AG09319 (cell line): ENCODE results near the gene C5orf63.
"Not testable (repeated sequence)": the region's sequence is repeated elsewhere in the genome, so short reads cannot be mapped to it uniquely, and the experiment has no call there.

ENCODE experiments used
- DNase-seq: peaks from one replicate; pipeline ENCODE4 v3.0.0-alpha.2; 2010; ENCODE audit warnings: low read depth; ENCODE audit errors: extremely low read depth
- TF ChIP-seq, protein P1 (sequence below): IDR thresholded peaks from 2 replicates; pipeline ENCODE4 v1.5.1; 2011; ENCODE audit warnings: low read depth, mild to moderate bottlenecking, inconsistent platforms, low read length, moderate library complexity

The C5orf63 gene

DNA sequence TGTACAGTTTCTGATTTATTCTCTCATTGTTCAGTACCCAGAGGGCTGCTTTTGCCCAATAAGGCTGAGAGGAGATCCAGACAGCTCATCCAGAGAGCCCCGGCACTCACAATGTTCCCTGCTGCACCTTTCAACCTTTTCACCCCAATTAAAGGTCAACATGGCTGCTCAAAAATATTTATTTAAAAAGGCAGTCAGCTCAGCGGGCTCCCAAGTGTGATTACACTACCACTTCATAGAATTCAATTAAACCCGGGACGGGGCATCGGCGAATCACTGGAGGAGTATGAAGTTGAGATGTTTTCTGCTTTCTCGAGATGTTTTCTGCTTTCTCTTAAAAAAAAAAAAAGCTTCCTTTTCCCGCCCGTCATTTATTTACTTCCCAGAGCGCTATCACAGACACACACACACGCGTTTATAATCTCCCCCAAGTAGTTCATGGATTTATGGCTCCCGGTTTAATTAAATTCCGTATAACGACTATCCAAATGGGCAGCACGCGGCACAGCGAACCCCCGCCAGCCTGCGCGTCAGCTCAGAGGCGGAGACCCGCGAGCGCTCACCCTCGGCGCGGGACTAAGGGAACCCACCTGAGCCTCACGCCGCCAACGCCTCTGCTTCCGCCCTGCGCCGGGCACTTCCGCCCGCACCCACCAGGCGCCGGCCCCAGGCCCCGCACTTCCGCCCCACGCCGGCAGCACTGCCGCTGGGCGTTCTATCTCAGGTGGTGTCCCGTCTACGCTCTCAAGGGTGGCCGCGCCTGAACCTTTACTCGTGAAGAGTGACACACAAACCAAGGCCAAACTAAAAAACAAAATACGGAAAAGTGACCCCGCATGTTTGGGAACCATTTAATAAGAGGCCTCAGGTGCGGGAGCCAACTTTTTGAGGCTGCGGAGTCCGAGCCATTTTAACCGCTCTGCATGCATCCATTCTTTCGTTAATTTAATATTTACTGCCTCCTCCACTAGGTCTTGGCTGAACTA, at the start of gene C5orf63:
Gene C5orf63, minus strand, starts transcription at position 642 of the 986 bp plus-strand sequence. CDS start 14,507 bp downstream, outside the sequence.
- no peak for DNase-seq
- TF ChIP-seq, protein P1, sequence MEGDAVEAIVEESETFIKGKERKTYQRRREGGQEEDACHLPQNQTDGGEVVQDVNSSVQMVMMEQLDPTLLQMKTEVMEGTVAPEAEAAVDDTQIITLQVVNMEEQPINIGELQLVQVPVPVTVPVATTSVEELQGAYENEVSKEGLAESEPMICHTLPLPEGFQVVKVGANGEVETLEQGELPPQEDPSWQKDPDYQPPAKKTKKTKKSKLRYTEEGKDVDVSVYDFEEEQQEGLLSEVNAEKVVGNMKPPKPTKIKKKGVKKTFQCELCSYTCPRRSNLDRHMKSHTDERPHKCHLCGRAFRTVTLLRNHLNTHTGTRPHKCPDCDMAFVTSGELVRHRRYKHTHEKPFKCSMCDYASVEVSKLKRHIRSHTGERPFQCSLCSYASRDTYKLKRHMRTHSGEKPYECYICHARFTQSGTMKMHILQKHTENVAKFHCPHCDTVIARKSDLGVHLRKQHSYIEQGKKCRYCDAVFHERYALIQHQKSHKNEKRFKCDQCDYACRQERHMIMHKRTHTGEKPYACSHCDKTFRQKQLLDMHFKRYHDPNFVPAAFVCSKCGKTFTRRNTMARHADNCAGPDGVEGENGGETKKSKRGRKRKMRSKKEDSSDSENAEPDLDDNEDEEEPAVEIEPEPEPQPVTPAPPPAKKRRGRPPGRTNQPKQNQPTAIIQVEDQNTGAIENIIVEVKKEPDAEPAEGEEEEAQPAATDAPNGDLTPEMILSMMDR: no peak

DNA sequence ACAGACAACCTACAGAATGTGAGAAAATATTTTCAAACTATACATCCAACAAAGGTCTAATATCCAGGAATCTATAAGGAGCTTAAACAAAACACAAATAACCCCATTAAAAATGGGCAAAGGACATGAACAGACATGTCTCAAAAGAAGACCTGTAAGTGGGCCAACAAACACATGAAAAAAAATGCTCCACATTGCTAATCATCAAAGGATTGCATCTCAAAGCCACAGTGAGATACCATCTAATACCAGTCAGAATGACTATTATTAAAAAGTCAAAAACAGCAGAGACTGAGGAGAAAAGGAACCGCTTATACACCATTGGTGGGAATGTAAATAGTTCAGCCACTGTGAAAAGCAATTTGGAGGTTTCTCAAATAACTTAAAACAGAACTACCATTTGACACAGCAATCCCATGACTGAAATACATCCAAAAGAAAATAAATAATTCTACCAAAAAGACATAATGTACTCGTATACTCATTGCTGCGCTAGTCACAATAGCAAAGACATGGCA, 39.1 kb upstream of the C5orf63 start:
- TF ChIP-seq, protein P1: no peak
- no peak for DNase-seq

DNA sequence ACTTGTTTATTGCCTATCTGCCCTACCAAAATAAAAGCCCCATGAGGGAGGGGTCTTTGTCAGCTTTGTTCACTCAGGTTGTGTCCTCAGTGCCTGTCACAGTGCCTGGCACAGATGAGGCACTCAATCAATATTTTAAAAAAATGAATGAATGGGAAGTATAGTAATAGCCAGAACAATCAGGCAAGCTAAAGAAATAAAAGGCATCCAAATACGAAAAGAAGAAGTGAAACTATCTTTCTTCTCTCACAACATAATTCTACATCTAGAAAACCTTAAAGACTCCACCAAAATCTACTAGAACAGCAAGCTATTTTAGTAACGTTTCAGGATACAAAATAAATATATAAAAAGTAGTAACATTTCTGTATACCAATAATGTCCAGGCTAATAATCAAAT, 37.8 kb upstream of the C5orf63 start:
- no peak for DNase-seq
- TF ChIP-seq, protein P1: no peak

DNA sequence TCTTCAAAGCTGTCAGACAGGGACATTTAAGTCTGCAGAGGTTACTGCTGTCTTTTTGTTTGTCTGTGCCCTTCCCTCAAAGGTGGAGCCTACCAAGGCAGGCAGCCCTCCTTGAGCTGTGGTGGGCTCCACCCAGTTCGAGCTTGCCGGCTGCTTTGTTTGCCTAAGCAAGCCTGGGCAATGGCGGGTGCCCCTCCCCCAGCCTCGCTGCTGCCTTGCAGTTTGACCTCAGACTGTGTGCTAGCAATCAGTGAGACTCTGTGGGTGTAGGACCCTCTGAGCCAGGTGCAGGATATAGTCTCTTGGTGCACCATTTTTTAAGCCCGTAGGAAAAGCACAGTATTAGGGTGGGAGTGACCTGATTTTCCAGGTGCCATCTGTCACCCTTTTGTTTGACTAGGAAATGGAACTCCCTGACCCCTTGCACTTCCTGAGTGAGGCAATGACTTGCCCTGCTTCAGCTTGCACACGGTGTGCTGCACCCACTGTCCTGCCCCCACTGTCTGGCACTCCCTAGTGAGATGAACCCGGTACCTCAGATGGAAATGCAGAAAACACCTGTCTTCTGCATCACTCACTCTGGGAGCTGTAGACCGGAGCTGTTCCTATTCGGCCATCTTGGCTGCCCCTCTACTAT, 35.4 kb upstream of the C5orf63 start:
- not testable (repeated sequence) for DNase-seq

DNA sequence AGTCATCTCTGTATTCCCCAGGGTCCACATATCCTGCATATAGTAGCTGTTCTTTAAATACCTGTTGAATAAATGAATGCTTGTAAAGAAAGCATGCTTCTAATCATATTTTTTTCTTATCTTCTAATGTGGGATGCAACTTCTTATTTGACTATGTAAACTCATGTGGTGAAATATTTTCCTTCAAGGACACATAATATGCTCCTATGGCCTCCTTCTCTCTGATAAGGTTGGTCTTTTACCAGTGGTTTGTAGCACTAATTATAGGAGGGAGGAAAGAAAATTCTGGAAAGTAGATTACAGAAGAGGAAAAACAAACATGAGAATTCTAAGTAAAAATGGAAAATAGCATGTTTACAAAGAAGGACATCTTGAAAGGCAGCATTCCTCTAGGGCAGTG, 28.6 kb upstream of the C5orf63 start:
- TF ChIP-seq, protein P1: no peak
- DNase-seq: no peak

DNA sequence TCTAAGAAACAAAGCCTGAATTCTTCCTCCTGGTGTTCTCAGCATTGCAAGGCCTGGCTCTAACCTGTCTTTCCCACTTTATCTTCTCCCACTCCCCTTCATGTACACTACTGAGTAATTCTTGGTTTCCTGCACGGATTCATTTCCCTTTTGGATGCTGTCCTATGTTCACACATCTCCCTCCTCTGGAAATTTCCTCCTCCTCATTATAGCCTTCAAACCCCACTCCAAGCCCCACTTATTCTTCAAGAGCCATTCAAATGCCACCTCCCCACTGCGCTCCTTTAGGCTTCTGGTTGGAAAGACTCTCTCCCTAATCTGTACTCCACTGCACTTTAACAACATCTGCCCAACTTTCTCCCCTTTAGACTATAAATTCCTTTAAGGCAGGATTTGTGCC, 28.2 kb upstream of the C5orf63 start:
- DNase-seq: no peak
- TF ChIP-seq, protein P1: no peak

DNA sequence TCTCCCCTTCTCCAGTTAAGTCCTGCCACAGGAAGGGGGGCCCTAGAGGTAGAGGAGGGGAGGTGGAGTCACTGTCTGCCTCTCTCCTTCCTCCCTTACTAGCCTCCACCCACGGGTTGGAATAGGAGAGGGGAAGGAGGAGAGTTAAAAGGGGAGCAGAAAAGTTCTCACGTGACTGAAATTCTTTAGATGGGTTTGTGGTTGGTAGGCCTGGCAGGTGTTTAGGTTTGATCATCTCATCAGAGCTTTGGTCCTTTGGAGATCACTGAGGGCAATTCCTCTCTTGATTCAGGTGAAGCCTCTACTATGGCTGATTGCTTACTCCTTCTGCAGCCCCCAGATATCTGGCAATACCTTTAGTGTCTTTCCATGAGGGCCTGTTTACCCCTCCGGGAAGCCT, 24.9 kb upstream of the C5orf63 start:
- DNase-seq: no peak
- TF ChIP-seq, protein P1: no peak
